ENCODE measurements around the gene SEC22C.

Gene SEC22C

DNA sequence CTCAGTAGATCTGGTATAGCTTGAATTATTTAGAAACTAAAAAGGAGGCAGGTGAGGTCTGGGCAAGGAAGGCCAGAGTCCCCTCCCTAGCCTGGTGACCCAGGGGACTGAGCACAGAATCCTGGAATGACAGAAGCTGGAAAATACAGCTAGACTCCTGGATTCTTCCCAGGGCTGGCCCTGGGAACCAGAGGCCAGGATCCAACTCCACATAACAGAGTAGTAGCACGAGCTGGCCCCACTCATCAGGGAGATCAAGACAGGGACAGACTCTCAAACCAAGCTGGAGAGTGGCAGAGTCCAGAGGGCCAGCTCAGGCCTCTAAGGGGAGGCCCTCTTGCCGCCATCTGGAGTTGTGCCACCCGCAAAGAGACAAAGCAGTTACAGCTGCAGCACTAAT is 68.6 kb downstream of the SEC22C start:
- no peak for DNase-seq (ENCODE audit: low read depth in 2 of 2)

DNA sequence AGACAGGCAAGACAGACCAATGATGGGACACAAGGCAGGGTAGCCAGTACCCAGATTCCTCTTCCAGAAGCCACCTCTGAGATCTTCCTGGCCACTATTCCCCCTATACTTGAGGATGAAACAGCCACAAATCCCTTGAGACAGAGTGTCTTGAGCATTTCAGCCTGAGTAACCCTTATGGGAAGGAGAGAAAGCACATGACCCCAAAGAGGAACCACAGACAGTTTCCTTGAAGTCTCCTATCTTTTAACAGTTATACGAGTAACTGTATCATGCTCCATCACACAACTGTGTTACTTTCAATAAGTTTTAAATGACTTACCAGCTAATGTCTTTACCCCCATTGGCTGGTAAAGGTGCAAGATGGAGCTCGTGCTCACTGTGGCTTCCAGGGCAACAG is 70.0 kb downstream of the SEC22C start:
- no peak for DNase-seq (ENCODE audit: low read depth in 2 of 2)

DNA sequence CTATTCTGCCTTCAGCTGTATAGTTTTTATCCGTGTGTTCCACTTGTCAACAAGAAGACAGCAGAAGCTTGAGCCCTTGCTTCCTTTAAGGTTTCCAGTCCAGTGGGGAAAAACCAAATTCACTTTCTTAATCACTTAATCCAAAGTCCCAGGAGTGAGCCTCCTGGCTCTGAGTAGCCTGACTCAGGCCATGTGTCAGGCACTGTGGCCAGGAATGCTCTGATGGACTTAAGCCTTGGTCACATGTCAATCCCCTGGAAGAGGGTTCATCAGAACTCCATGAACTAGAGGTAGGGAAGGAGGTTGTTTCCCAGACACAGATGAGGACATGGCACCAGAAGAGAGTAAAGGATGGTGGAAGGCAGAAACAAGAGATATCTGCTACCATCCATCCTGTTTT is 70.6 kb downstream of the SEC22C start:
- DNase-seq (ENCODE audit: low read depth in 2 of 2), result no peak

DNA sequence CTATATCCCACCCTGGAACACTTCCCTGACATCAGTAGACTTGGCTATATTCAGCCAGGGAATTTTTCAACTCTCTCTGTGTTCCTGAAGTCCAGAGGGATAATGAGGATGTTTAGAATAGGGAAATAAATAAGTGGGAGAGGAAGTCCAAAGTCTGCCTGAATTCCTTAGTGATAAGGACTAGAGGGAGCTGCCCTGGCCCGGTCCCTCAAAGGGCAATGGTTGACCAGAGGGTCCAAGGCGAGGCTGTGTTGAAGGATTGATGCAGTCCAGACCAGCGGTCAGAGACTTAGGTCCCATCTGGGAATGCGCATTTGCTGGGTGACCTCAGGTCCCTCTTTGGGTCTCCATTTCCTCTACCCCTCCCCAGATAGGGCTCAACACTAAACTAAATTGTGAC is 71.4 kb downstream of the SEC22C start:
- no peak for DNase-seq (ENCODE audit: low read depth in 2 of 2)

DNA sequence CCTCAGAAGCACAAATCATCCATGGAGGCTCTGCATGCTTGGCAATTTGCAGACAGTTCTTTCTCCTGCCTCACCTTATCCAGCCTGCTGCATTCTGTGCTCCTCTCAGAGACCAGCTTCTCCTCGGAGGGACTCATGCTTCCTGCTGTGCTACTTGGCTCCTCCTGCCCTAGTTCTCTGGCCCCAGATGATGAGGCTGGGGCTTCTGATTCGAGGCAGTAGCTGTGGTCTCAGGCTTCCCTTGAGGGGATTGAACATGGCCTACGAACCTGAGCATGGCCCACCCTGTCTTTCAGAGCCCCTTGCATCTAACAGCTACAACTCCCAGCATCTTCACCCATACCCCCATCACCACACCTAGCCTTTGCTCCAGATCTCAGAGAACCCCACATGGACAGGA is 72.7 kb downstream of the SEC22C start:
- DNase-seq (ENCODE audit: low read depth in 2 of 2), result no peak

DNA sequence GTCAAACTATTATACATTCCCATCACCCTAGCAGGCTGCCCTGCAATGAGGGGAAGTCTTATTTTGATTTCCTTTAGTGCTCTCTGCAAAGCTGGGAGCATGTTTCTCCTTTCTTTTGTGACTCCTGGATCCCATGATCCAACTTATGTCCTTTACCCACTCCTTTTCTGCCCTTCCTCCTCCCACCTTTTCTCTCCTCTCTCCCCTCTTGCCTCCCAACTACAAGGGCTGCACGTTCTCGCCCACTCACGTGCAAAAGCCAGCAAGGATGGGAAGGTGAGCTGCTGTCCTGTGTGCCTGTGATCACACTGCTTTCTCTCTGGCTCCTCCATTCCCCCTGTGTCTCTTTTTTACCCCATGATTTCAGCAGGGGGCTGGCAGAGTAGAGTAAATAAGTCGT is 73.2 kb downstream of the SEC22C start:
- DNase-seq (ENCODE audit: low read depth in 2 of 2), result no peak

DNA sequence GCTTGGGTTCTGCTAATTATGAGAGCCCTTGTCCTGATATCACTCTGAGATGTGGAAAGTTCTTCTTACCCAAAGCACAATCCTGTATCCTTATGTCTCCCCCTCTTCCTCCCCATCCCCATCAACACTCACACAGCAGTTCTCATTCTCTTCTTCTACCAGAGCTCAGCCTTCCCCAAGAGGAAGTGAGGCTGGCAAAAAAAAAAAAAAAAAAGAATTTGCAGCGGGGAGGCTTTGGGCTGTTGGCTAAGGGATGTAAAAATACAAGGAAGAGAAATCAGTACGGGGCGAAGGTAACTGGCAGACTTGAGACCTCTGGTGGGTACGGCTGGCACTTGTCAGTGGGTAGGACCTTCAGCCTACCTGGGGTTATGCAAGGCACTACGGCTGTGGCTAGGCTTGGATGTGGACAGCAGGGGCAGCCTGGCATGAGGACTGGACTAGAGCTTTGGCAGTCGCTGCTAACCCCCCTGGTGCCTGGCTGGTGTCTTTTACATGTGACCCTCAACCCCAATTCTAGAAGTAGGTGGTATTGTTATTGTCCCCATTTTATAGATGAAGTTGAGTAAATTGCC is 73.9 kb downstream of the SEC22C start:
- DNase-seq (ENCODE audit: low read depth in 2 of 2), result no peak

DNA sequence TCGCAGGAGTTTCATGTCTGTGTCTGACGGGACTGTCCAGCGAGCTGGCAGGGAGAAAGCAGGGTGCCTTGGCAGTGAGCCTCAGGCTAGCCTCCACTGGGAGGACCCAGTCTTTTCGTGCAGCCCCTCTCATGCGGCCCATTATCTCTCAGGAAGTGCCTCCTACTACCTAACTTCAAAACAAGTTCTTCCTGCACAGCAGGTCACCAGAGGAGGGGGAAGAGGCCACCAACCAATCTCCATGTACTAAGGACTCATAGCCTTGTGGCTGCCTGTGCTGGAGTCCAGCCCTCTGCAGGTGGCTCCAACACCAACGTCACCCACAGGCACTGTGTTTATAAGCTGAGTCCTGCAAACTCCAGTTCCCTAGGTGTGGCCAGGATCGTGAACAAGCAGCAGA is 74.5 kb downstream of the SEC22C start:
- no peak for DNase-seq (ENCODE audit: low read depth in 2 of 2)

DNA sequence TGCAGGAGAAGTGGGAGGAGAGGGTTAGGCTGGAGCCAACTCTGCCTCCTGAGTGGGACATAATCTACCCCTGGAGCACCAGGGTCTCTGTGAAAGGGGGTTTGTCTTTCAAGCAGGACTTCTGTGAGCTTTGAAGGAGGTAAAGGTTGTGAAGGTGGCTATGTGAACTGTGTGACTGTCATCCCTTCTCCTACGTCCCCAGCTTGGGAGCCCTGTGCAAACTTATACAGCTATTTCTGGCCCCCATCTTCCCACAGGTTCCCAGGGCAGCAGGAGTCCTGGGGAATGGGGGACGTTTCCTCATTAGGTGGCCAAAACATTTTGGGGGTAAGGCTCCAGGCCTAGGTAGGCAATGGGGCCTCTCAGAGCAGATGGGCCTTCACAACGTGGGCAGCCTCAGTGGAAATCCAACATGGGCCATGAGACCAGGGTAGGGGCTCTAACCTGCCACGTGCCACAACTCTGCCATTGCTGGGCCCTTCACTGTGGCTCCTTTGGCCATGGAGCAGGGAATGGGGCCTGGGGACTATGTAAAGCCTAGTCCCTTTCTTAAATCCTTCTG is 75.8 kb downstream of the SEC22C start:
- no peak for DNase-seq (ENCODE audit: low read depth in 2 of 2)

DNA sequence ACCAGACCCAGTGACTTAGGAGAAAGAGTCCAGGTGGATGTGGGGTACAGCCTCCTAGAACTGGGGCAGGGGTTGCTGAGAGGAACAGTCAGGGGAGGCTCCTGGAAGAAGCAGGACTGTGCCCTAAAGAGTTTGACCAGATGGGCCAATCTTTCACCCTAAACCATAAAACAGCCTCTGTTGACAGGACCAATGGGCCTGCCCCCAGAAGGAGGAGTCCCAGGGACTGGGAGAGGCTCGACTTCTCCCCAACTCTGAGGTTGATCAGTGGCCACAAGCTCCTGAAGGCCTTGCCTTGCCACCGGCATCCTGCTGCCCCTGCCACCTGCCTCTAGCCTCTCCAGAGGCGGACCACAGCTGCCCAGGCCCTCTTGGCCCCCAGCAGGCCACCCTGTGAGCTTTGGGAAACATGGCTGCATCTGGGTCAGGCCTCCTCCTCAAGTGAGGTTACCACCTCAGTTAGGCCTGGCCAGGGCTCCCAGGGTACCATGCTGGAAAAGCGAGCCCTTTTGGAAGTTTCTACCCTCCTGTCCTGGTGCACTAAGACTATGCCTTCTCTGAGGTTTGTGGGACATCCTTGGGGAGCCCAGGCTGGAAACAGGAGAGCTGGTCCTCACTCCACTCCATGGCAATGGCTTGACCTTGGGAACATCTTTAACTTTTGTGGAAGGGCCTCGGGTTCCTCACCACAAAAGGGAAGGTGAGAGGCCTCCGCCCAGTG is 76.5 kb downstream of the SEC22C start:
- no peak for DNase-seq (ENCODE audit: low read depth in 2 of 2)

DNA sequence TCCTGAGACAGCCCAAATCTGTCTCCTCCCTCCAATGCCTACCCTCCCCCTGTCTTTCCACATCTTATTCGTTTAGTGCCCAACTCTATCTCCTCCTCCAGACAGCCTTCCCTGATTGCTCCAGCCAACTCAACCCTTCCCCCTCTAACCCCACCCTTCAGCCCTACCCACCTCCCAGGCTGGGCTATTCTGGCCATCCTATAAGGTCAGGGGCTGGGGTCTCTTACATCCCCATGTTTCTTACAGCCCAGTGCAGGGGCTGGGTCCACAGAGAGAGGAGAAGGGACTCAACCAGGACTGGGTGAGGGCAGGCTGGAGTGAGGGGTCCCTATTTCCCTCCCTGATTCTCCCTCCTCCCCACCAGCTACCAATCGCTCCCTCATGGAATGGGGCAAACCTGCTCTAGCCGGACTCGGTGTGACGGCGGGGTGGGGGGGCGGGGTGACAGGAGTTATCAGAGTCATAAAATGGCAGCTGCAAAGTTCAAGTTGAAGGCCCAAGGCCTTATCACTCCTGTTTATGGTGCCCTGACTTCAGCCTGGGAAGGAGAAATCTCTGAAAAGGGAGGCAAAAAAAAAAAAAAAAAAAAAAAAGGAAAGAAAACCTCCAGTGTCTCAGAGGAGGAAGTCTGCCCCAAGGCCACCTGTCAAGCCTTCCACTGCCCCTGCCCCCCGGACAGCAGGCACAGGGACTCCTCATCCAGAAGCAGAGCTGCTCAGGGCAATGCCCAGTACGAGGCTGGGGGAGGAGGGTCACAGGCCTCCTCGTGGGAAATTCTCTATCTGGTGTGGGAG is 77.2 kb downstream of the SEC22C start:
- DNase-seq (ENCODE audit: low read depth in 2 of 2), result no peak

DNA sequence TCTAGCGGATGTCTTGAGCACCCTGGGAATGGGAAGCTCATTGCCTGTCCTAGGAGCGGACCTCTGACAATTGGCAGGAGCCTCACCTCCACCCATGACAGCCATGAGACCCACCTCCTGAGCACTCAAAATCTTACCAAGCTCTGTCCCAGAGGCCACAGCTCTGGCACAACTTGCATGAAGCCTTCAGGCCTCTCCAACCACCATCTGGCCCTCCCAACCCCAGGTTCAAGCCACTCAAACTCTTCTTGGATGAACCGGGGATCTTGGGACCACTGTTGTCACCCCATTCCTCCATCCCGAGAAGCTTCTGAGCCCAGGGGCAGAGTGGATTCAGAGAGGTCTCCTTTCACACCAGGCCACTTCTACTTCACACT is 77.8 kb downstream of the SEC22C start:
- DNase-seq (ENCODE audit: low read depth in 2 of 2), result no peak

DNA sequence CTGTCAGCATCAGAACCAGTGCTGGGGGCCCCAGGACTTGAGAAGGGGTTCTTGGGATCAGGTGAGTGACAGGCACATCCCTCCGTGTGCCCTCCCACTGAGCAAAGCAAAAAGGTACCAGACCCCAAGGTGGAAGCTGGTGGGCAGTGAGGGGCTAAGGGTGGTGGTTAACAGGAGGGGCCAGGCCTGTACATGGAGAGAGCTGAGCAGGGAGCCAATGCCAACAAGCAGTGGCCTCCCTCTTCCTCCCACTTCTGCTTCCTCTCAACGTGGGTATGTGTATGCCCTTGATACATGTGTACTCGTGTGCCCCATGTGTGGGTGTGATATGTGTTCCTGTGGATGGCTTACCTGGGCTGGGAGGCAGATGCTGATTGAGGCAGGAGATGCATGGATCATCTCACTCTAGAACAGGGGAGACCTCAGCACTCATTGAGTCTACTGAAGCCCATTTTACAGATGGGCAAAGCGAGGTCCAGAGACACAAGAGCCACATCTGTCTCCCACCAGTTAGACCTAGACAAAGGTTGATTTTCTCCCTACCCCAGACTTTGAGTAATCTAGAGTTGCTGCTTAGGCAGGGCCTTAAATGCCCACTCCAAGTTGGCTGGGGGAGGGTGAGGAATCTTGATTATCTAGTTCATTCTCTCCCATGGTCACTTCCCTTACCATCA is 78.4 kb downstream of the SEC22C start:
- no peak for DNase-seq (ENCODE audit: low read depth in 2 of 2)

DNA sequence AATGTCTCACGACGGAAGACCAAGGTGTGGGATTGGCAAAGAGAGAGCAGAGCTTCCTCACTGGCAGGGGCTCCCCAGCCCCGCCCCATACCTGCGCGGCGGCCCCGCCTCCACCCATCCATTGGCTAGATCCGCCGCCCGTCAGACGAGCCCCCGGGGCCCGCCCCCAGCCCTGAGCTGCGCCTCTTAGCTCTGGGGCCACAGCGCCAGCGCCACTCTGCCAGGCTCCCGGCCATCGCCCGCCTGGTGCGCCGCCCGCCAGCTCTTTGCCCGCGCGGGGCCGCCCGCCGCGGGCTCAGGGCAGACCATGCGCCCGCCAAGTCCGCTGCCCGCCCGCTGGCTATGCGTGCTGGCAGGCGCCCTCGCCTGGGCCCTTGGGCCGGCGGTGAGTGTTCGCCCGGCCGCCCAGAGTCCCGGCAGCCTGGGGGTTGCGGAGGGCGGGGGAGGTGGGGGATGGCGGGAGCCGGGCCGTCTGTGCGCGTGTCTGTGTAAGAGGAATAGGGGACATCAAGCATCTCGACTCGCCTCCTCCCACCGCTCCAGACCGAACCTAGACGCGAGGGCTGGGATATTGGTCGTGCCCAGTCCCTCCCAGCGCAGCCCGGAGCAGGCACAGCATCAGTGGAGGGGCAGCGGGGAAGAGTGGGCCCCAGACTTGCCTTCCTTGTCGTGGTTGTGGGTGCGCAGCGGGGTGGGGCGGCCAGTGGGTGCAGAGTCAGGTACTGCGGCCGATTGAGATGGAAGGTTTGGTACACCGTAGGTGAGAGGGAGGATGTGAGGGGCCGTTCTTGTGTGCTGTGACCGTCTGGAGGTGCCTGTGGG is 79.1 kb downstream of the SEC22C start, which contains the start of gene VIPR1:
TSS of gene VIPR1 (plus strand) at position 215 of the 822 bp plus-strand sequence. CDS start at position 308, 93 bp downstream.
- peak; percentile 92 for DNase-seq (ENCODE audit: low read depth in 2 of 2)

DNA sequence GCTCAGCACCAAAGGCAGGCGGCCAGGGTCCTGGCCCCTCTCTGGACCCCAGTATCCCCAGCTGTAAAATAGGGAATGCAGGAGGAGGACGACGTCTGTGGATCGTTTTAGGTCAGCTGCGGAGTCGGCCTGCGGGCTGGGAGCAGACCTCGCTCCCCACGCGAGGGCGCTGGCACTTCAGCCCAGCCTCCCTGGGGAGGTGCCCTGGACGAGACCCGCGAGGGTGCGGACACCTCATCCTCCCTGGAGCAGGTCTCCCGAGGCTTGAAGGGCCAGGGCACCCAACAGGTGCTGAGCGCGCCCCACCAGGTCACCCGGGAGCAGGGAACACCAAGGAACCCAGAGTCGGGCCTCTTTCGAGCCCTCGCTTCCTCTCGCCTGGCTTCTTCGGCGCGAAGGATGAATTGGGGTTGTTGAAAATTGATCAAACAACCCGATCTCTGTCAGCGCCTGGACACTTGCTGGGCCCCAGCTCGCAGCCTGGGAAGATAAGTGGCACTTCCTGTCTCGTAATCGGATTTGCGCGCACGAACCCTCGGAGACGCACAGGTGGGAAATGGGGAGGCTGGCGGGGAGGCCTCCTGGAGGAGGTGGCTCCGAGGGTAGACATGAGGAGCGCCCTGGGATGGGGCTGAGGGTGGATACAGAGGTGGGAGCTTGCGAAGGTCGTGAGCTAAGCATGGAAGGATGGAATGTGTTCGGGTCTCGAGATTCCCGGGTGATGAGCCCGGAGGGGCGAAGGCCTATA is 79.9 kb downstream of the SEC22C start:
- DNase-seq (ENCODE audit: low read depth in 2 of 2), result peak; percentile 40 to 55

DNA sequence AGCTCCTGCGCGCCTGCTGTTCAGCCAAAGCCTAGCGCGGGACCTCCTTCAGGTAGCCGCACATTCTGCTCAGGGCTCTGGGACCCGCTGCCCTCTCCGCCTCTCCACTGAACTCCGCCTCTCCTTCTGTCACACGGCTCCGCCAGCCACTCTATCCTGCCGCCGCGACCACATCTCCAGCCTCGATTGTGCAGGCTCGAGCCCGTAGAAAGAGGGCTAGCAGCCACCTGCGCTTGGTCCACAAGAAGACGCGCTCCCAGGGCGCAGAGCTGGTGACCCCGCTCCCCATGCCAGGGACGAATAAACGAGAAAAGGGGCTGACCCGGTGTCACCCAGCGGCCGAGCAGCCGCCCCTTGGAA is 80.5 kb downstream of the SEC22C start:
- no peak for DNase-seq (ENCODE audit: low read depth in 2 of 2)

DNA sequence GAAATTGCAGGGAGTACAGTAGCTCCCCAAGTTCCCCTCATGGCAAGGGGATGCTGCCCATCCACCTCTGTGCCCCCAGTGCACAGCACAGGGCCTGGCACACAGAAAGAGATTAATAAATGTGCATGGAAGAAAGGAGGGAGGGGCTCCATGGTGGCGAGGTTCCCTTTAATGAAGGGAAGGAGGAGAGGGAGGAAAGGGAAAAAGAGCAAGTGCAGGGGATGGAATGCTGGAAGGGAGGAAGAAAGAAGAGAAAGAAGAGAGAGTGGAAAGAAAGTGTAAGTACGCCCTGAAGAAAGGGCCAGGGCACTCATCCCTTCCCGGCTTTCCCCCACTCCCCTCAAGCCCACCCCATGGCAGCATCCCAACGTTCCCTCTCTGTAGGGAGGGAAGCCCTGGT is 80.9 kb downstream of the SEC22C start:
- no peak for DNase-seq (ENCODE audit: low read depth in 2 of 2)

DNA sequence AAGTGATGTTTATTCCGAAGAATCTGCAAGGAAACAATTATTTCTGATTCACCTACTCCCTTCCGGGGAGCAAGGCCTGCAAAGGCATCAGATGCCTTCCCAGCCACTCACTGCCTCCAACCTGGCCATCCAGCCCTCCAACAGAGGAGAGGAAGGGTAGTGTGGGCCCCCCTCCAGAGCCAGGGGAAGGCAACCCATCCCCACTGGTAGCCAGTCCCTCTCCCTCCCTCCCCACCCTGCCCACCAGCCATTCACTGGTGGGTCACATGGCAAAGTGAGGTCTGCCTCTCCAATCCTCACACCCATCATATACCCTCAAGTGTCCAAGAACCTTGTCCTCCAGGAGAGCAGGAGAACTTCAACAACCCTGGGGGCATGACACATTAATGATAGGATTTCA is 81.7 kb downstream of the SEC22C start:
- DNase-seq (ENCODE audit: low read depth in 2 of 2), result no peak

DNA sequence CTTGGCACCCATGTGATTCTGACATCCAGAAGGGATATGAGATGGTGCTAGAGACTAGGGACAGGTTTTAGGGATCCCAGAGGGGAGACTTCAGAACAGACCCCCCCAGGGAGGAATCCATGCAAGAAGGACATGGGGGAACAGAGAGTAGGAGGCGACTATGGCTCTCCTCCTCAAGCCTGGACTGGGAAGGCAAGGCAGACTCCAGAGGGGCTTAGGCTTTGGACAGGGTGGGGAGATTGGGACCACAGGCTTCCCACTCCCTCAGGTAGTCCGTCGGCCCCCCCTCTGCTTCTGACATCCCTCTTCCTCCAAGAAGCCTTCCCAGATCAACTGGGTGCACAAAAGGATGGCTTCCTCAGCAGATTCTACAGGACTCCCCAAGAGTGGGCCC is 82.3 kb downstream of the SEC22C start:
- DNase-seq (ENCODE audit: low read depth in 2 of 2), result no peak

DNA sequence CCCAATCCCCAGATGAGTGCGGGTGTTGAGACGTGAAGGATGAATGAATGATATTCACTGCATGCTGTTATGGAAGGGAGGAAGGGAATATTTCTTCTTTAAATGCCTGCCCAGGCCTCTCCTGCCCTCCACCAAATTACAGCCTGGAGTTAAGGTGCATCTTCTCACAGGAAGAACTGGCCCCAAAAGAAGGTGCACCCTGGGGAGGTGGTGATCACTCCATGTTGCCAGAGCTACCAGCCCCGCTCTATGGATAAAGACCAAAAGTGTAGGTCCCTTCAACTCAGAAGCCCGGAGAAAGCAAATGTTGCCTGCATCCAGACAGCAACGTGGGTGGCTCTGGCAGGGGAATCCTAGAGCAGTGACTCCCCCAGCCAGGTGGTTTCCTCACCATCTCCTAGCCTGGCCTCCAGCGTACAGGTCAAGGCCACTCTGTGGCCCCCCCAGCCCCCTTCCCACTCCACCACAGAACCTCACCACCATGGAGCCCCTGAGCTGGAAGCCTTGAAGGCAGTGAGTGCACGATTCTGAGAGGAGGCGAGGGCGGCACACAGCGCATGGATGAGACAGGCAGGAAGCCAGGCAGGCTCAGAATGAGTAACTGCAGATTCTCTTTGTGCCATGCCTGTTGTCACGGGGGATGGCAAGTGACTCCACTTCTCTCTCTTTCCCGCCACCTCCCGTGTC is 82.8 kb downstream of the SEC22C start:
- DNase-seq (ENCODE audit: low read depth in 2 of 2), result no peak

All from stimulated activated CD4-positive, alpha-beta T cell treated with anti-CD3 and anti-CD28 coated beads, Interleukin-1b, Interleukin-23, amount 100 ng/mL, for 4 hours (primary cell).